ENCODE results near the gene PDCD7. TPM values are rescaled to one million over a fixed set of nuclear protein-coding genes. Genes with fewer than 3 reads are reported as not detected.

The PDCD7 gene
- total RNA-seq, 1 experiment from 2014 or later, result 26.2 TPM

DNA sequence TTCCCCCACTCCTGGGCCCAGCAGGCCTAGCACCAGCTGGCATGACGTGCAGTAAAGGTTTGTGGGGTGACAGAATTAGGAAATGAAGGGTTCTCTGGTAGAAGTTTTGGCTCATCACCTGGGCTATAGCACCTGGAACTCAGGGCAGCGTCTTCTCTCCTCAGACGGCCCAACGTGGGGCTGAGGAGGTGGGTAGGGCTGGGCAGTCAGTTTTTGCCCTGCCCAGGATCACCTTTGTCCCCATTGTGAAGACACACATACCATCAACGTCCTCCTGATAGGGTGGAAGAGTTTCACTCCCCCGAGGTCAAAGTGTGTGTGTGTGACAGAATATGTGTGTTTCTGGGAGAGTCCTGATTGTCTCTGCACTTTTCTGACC lies 45.0 kb downstream of the PDCD7 start:
- Mint-ChIP-seq H3K9me3 (ENCODE audit: unreplicated experiment) (no peaks in the 10 kb centered on the region), H3K4me1 (ENCODE audit: low read depth, unreplicated experiment) (peaks cover 58% of the 10 kb centered on the region), H3K27ac (ENCODE audit: unreplicated experiment) (peak overlapping the region; percentile 90), H3K36me3 (ENCODE audit: insufficient read depth, unreplicated experiment) (peaks cover 15% of the 10 kb centered on the region), H3K4me3 (ENCODE audit: unreplicated experiment) (peak overlapping the region; percentile 67), H3K27me3 (ENCODE audit: insufficient read depth, unreplicated experiment) (no peaks in the 10 kb centered on the region)
- peak; percentile 83 to 91 for DNase-seq
- no peaks in the 10 kb centered on the region for H3K9me3 ChIP-seq
- no peaks in the 10 kb centered on the region for H3K36me3 ChIP-seq (ENCODE audit: control insufficient read depth, insufficient read depth, low read length)
- CTCF ChIA-PET, result interaction anchor here (0.5 to 4.3 kb wide), 6 partner anchors 14 to 98 kb away, joined by 4 to 65 read pairs (median 9); partner anchors contain the start of gene SLC51B
- POLR2A ChIA-PET, result interaction anchor here (0.6 to 1.5 kb wide), 6 partner anchors 12 to 430 kb away, joined by 3 to 14 read pairs (median 7); partner anchors contain the start of genes PARP16, RNU5B-1 and SLC51B
- no peaks in the 10 kb centered on the region for H3K27me3 ChIP-seq (replicated peaks; ENCODE audit: control insufficient read depth, insufficient read depth, low read length)
- H3K4me1 ChIP-seq, result peaks cover 70% of the 10 kb centered on the region
- no peak overlapping the region; the same call in 1 of the 2 replicates for H3K4me3 ChIP-seq (ENCODE audit: low read depth, low read length)
- no TSS peak for BruUV-seq (replicated peaks)
- TF ChIP-seq, protein P1, sequence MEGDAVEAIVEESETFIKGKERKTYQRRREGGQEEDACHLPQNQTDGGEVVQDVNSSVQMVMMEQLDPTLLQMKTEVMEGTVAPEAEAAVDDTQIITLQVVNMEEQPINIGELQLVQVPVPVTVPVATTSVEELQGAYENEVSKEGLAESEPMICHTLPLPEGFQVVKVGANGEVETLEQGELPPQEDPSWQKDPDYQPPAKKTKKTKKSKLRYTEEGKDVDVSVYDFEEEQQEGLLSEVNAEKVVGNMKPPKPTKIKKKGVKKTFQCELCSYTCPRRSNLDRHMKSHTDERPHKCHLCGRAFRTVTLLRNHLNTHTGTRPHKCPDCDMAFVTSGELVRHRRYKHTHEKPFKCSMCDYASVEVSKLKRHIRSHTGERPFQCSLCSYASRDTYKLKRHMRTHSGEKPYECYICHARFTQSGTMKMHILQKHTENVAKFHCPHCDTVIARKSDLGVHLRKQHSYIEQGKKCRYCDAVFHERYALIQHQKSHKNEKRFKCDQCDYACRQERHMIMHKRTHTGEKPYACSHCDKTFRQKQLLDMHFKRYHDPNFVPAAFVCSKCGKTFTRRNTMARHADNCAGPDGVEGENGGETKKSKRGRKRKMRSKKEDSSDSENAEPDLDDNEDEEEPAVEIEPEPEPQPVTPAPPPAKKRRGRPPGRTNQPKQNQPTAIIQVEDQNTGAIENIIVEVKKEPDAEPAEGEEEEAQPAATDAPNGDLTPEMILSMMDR (IDR thresholded peaks at IDR 0.05; ENCODE audit: insufficient read depth in 1 of 2, low read depth in 1 of 2, low read length in 1 of 2, severe bottlenecking in 1 of 2, unreplicated experiment in 1 of 2), result no peak
- intact Hi-C loops (cut with micrococcal nuclease; ENCODE audit: unreplicated experiment), result loop anchor here (1.0 to 2.0 kb wide), 4 partner anchors 34 to 55 kb away; partner anchors contain the start of genes PDCD7 and SLC51B

DNA sequence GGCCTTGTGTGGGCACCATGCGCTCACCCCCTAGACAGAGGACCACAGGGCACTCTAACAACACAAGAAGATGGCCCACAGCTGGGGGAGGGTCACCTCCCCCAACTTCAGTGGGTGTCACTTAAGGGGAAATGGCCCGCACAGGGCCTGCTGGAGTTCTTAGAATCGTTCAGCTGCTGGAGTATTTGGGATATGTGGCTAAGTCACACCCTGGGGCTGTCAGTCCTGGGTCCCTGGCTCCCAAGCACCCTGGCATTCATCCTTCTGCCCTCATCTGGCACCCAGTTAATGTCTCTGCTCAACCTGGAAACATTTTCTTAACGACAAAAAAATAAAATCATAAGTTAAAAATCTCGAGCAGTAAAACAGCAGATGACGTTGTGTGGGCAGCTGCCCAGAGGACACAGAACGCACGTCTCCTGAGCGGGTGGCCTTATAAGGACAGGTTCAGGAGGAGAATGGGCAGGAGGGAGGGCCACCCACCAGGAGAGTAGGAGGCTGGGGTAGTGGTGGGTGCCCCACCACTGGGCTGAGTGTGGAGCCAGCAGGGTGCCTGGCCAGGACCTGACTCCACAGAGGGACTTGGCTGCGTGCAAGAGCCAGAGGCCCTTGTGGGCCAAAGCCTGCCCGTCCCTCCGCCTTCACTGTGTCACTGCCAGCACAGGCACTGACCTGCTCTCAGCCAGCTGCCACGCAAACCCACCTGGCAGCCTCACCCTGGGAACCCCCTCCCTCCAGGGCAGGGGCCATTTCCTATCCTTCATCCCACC lies 45.5 kb downstream of the PDCD7 start:
- peaks cover 60% of the 10 kb centered on the region for H3K4me1 Mint-ChIP-seq (ENCODE audit: low read depth, unreplicated experiment)
- intact Hi-C loops (cut with micrococcal nuclease; ENCODE audit: unreplicated experiment), result loop anchor here (2.0 kb wide), 1 partner anchor 45 kb away; the partner anchor contains the start of gene PDCD7
- H3K9me3 ChIP-seq, result no peaks in the 10 kb centered on the region
- POLR2A ChIA-PET, result no interaction called here
- no peaks in the 10 kb centered on the region for H3K9me3 Mint-ChIP-seq (ENCODE audit: unreplicated experiment)
- CTCF ChIA-PET, result interaction anchor here (1.7 to 4.3 kb wide), 4 partner anchors 7 to 54 kb away, joined by 7 to 65 read pairs (median 15); no protein-coding TSS in a partner anchor
- H3K27me3 ChIP-seq (replicated peaks; ENCODE audit: control insufficient read depth, insufficient read depth, low read length), result no peaks in the 10 kb centered on the region
- no peaks in the 10 kb centered on the region for H3K36me3 ChIP-seq (ENCODE audit: control insufficient read depth, insufficient read depth, low read length)
- peak overlapping the region; percentile 67 for H3K4me3 Mint-ChIP-seq (ENCODE audit: unreplicated experiment)
- H3K4me3 ChIP-seq (ENCODE audit: low read depth, low read length), result no peak overlapping the region
- peaks cover 15% of the 10 kb centered on the region for H3K36me3 Mint-ChIP-seq (ENCODE audit: insufficient read depth, unreplicated experiment)
- H3K27ac Mint-ChIP-seq (ENCODE audit: unreplicated experiment), result peak overlapping the region; percentile 90
- H3K27me3 Mint-ChIP-seq (ENCODE audit: insufficient read depth, unreplicated experiment), result no peaks in the 10 kb centered on the region
- peaks cover 75% of the 10 kb centered on the region for H3K4me1 ChIP-seq
- peak in 1 of 2 experiments; percentile 15 for DNase-seq
- BruUV-seq (replicated peaks), result TSS peak; percentile 76
- TF ChIP-seq, protein P1 (IDR thresholded peaks at IDR 0.05; ENCODE audit: insufficient read depth in 1 of 2, low read depth in 1 of 2, low read length in 1 of 2, severe bottlenecking in 1 of 2, unreplicated experiment in 1 of 2), result no peak

DNA sequence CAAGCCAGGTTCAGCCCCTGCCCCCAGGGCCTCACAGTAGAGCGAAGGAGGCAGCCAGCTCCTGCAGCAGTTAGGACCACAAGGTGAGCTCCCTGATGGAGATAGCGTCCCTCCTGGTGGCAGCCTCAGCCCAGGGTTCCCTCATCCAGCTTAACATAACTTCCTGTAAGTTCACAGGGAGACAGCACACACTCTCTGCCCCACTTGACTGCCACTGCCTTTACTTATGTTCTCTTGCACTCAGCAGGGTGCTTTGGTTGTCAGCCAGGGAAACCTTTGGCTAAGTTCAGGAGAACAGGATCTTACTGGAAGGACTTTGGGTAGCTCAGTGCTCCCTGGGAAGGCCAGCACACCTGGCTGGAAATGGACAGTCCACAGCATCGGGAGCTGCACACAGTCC lies 46.2 kb downstream of the PDCD7 start:
- H3K4me1 Mint-ChIP-seq (ENCODE audit: low read depth, unreplicated experiment), result peaks cover 67% of the 10 kb centered on the region

More for the DNA sequence above, 46.2 kb downstream of the PDCD7 start:
- H3K4me3 ChIP-seq (ENCODE audit: low read depth, low read length), result no peak overlapping the region
- ChIA-PET CTCF (interaction anchor here (1.7 to 4.3 kb wide), 4 partner anchors 8 to 53 kb away, joined by 7 to 65 read pairs (median 15); no protein-coding TSS in a partner anchor), POLR2A (interaction anchor here (0.6 kb wide), 1 partner anchor 53 kb away, joined by 4 read pairs; no protein-coding TSS in a partner anchor)
- intact Hi-C loops (cut with micrococcal nuclease; ENCODE audit: unreplicated experiment), result no loop called here
- peaks cover 82% of the 10 kb centered on the region for H3K4me1 ChIP-seq
- TF ChIP-seq, protein P1 (IDR thresholded peaks at IDR 0.05; ENCODE audit: insufficient read depth in 1 of 2, low read depth in 1 of 2, low read length in 1 of 2, severe bottlenecking in 1 of 2, unreplicated experiment in 1 of 2), result no peak
- Mint-ChIP-seq H3K27me3 (ENCODE audit: insufficient read depth, unreplicated experiment) (no peaks in the 10 kb centered on the region), H3K36me3 (ENCODE audit: insufficient read depth, unreplicated experiment) (peaks cover 15% of the 10 kb centered on the region), H3K27ac (ENCODE audit: unreplicated experiment) (peak overlapping the region; percentile 90), H3K4me3 (ENCODE audit: unreplicated experiment) (no peak overlapping the region), H3K9me3 (ENCODE audit: unreplicated experiment) (no peaks in the 10 kb centered on the region)
- no peaks in the 10 kb centered on the region for H3K27me3 ChIP-seq (replicated peaks; ENCODE audit: control insufficient read depth, insufficient read depth, low read length)
- no peaks in the 10 kb centered on the region for H3K9me3 ChIP-seq
- DNase-seq, result no peak
- H3K36me3 ChIP-seq (ENCODE audit: control insufficient read depth, insufficient read depth, low read length), result no peaks in the 10 kb centered on the region
- BruUV-seq (replicated peaks), result no TSS peak
